Body of pancreas (tissue), 4 donors: ENCODE results near the gene CDR2L.
"Not testable (repeated sequence)": the region's sequence is repeated elsewhere in the genome, so short reads cannot be mapped to it uniquely, and the experiment has no call there.

Source experiments
- POLR2A ChIP-seq, 3 donors: fragments of 450-650 bp; IDR thresholded peaks; one replicate each; pipeline ENCODE4 v1.6.1; 2016; ENCODE audit warnings: antibody characterized with exemption in 3 of 3, mild to moderate bottlenecking in 2 of 3
- TF ChIP-seq, protein P1 (sequence below), 7 experiments: fragments of 450-650 bp in 4 of 7; fragments of 200-600 bp in 3 of 7; sonication (generic) in 3 of 7; IDR thresholded peaks; one replicate each; pipeline ENCODE4 v1.5.1; 2016 to 2019; ENCODE audit warnings: antibody characterized with exemption in 7 of 7

DNA sequence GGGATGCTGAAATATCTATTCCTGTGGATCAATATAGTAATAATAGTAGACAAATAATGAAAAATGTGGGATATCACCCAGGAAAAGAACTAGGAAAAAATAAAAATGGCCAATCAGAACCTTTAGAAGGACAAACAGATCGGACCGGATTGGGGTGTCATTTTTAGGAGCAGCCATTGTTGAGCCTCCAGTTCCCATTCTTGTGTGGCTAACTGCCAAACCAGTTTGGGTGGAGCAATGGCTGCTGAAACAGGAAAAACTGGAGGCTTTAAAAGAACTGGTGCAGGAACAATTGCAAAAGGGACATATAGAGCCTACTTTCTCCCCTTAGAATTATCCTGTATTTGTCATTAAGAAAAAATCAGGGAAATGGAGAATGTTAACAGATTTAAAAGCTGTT, 39.2 kb downstream of the CDR2L start:
- TF ChIP-seq, protein P1, sequence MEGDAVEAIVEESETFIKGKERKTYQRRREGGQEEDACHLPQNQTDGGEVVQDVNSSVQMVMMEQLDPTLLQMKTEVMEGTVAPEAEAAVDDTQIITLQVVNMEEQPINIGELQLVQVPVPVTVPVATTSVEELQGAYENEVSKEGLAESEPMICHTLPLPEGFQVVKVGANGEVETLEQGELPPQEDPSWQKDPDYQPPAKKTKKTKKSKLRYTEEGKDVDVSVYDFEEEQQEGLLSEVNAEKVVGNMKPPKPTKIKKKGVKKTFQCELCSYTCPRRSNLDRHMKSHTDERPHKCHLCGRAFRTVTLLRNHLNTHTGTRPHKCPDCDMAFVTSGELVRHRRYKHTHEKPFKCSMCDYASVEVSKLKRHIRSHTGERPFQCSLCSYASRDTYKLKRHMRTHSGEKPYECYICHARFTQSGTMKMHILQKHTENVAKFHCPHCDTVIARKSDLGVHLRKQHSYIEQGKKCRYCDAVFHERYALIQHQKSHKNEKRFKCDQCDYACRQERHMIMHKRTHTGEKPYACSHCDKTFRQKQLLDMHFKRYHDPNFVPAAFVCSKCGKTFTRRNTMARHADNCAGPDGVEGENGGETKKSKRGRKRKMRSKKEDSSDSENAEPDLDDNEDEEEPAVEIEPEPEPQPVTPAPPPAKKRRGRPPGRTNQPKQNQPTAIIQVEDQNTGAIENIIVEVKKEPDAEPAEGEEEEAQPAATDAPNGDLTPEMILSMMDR (IDR thresholded peaks at IDR 0.05) = not testable (repeated sequence)
- not testable (repeated sequence) for TF ChIP-seq POLR2A (IDR thresholded peaks at IDR 0.05)
